WI38 (cell line): ENCODE results near the gene NUDCD3.
"Not testable (repeated sequence)": the region's sequence is repeated elsewhere in the genome, so short reads cannot be mapped to it uniquely, and the experiment has no call there.

ENCODE experiments used
- H3K4me3 ChIP-seq: 2 replicates; pipeline ENCODE4 v1.5.1; 2011; ENCODE audit warnings: low read depth, mild to moderate bottlenecking, control low read depth, low read length
- CTCF ChIP-seq: IDR thresholded peaks from 2 replicates; pipeline ENCODE4 v1.5.1; 2012; ENCODE audit warnings: low read depth, mild to moderate bottlenecking, control low read depth, low read length

Gene NUDCD3

GRCh38 chr7:44515590-44516268 is 25.3 kb upstream of the NUDCD3 start:
- H3K4me3 ChIP-seq: no peak overlapping the region
- TF ChIP-seq CTCF: no peak

- TF ChIP-seq CTCF: no peak
- H3K4me3 ChIP-seq: no peak overlapping the region
Measured at GRCh38 chr7:44512736-44513135, 22.3 kb upstream of the NUDCD3 start.

- no peak for TF ChIP-seq CTCF
- H3K4me3 ChIP-seq: no peak overlapping the region
Measured at GRCh38 chr7:44511863-44512468, 21.5 kb upstream of the NUDCD3 start.

- TF ChIP-seq CTCF: no peak
- H3K4me3 ChIP-seq: no peak overlapping the region
Measured at GRCh38 chr7:44511236-44511635, 20.8 kb upstream of the NUDCD3 start.

- TF ChIP-seq CTCF: no peak
- H3K4me3 ChIP-seq: no peak overlapping the region
Measured at GRCh38 chr7:44508328-44509030, 18.0 kb upstream of the NUDCD3 start.

- not testable (repeated sequence) for H3K4me3 ChIP-seq
Measured at GRCh38 chr7:44506592-44507288, 16.3 kb upstream of the NUDCD3 start.

GRCh38 chr7:44505595-44505994 is 15.1 kb upstream of the NUDCD3 start:
- TF ChIP-seq CTCF: no peak

More at GRCh38 chr7:44505595-44505994, 15.1 kb upstream of the NUDCD3 start:
- H3K4me3 ChIP-seq: no peak overlapping the region
